ENCODE data around the gene NEAT1.

The NEAT1 gene

DNA sequence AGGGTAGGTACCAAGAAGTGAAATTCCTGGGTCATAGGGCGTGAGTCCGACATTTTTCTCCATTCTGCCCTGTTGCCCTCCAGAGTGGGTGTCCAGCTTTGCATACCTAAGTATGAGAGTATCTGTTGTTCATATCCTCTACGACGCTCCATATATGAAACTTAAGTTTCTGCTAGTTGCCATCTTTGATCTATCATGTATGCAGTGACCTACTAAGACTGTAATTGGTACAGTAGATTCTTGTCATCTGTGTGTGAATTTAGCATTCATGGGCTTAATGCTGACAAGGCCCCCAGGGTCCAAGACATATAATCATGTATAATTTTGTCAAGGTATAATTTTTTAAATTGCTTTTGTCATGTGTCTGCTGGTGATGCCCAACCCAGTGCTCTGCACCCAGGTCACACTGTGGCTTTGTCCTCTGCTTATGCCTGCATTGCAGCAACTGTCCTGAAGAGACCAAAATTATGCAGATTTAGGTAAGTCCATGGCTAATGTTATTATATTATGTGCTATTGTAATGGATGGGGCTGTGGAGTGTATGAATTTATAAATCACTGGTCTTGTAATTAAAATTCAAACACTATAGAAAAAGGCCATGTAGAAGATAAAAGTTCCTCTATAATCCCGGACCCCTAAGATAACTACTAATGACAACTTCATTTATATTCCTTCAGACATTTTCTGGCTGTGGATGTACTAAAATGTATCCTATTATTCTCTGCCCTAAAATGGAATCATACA, 12.2 kb downstream of the NEAT1 start:
- DNase-seq (ENCODE audit: extremely low read depth, low read depth) = no peak

DNA sequence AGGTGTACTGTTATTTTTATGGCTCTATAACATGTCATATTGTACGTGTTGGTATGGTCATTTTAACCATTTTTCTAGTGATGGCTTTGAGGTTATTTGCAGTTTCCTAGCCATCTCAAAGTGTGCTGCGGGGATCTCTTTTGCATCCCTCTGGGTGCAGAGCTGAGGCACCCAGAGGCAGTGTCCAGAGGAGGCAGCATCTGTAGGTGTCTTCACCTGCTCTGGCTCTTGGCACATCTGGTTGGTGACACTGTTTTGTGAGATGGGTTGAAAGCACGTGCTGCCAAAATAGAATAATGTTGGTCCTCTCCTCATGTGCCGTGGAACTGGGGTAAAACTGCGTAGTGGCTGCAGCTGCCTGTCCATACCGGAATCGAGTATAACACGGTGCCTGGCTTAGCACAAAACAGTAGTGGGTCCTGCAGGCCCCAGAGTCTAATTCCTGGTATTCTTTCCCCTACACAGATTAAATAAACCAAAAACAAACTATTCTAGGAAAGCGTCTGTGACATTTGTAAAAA, 12.9 kb downstream of the NEAT1 start:
- no peak for DNase-seq (ENCODE audit: extremely low read depth, low read depth)
- TF ChIP-seq, protein P1, sequence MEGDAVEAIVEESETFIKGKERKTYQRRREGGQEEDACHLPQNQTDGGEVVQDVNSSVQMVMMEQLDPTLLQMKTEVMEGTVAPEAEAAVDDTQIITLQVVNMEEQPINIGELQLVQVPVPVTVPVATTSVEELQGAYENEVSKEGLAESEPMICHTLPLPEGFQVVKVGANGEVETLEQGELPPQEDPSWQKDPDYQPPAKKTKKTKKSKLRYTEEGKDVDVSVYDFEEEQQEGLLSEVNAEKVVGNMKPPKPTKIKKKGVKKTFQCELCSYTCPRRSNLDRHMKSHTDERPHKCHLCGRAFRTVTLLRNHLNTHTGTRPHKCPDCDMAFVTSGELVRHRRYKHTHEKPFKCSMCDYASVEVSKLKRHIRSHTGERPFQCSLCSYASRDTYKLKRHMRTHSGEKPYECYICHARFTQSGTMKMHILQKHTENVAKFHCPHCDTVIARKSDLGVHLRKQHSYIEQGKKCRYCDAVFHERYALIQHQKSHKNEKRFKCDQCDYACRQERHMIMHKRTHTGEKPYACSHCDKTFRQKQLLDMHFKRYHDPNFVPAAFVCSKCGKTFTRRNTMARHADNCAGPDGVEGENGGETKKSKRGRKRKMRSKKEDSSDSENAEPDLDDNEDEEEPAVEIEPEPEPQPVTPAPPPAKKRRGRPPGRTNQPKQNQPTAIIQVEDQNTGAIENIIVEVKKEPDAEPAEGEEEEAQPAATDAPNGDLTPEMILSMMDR (IDR thresholded peaks at IDR 0.05; ENCODE audit: low read depth, low read length) = no peak

More for the DNA sequence above, 12.2 kb downstream of the NEAT1 start:
- TF ChIP-seq, protein P1 (IDR thresholded peaks at IDR 0.05; ENCODE audit: low read depth, low read length) = no peak

DNA sequence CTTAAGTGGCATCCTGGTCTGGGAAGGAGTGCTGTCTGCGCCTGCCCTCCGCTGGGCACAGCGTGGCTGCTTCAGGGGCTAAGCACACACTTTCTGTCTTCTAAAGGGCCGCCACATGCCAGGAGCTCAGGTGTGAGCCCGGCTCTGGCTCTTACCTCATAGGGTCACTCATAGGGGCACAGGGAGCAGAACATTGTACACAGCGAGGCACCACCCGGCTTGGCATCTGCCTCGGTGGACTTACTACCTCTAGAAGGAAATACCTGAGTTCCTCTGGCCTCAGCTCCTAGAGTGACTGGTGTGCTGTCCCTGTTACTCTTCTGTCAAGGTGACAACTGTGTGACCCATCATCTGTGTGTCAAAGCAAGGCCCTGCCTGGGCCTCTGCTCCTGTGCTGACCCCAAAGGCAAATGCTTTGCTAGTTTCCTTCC, 13.4 kb downstream of the NEAT1 start:
- TF ChIP-seq, protein P1 (IDR thresholded peaks at IDR 0.05; ENCODE audit: low read depth, low read length) = no peak
- DNase-seq (ENCODE audit: extremely low read depth, low read depth) = no peak

DNA sequence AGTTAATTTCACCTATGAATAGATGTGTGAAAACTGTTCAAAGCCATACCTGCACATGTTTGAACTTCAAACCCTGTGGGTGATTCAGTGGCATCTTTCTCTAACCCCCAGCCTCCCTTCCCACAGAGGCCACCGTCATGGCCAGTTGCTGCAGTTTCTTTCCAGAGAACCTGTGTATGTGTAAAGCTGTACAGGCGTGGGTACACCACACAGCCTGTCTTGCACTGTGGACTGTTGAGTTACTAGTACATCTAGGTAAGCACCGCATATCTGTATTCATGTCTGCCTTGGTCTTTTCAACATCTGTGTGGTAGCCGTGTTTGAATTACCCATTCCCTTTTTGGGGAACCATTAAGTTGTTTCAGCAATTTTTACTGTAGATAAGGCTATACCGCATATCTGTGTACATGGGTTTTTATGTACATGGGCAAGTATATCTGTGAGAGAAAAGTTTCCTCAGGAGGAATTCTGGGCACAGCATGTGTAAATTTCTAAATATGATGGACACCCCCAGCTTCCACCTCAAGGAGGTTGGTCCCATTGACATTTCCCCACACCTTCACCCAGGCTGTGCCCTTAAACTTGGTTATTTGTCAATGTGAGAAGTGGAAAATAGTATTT, 13.9 kb downstream of the NEAT1 start:
- TF ChIP-seq, protein P1 (IDR thresholded peaks at IDR 0.05; ENCODE audit: low read depth, low read length) = no peak
- DNase-seq (ENCODE audit: extremely low read depth, low read depth) = no peak

DNA sequence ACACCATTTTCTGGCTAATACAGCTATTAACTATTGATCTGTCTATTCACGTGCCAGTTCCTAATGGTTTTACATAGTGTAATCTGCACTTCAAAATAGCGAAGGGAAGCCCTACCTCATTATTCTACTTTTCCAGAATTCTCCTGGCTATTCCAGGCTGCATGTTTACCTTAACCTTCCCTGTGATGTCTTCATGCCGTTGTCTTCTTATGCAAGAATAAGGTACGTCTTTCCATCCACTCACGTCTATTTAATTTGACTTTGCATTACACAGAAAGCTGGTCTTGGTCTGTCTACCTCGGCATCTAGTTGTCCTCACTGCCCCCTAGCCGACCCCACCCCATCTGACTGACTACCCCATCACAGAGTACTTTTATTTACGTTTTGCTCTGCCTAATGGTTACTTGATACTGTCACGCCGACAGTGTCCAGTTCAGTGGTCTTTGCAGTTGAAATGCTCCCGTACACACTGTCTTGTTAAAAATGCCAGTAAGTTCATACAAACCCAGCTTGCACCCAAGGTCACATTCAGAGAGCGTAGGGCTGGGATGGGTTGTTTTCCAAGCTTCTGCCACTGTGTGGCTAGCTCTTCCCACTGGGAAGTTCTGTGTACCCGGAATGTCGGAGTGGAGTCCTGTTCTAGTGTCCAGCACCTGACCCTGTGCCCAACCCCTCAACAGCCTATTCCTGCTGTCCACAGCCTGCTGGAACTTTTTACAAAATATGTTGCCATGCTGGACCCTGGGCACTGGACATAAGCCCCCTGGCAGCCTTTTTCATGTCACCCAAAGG, 15.0 kb downstream of the NEAT1 start:
- TF ChIP-seq, protein P1 (IDR thresholded peaks at IDR 0.05; ENCODE audit: low read depth, low read length) = no peak
- no peak for DNase-seq (ENCODE audit: extremely low read depth, low read depth)

DNA sequence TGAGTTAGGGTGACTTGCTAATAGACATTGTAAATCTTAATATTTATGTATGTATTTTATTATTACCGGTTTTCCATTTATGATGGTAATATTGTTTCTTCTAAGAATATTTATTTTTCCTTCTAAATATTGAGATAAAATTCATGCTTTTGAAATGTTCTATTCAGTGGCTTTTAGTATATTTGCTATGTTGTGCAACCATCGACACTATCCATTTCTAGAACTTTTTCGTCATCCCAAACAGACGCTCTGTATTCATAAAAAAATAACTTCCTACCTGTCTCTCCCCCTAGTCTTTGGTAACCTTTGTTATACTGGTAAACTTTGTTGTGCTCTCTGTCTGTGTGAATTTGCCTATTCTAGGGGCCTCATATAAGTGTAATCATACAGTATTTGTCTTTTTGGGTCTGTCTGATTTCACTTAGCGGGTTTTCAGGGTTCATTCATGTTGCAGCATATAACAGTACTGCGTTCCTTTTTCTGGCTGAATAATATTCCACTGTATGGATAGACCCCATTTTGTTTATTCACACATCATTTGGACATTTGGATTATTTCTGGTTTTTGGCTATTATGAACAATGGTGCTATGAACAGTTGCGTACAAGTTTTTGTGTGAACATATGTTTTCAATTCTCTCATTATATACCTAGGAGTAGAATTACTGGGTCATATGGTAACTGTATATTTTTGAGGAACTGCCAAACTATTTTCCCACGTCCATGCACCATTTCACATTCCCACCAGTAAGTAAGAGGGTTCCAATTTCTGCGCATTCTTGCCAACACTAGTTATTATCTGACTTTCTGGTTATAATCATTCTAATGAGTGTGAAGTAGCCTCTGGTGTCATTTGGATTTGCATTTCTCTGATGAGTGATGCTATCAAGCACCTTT, 15.9 kb downstream of the NEAT1 start:
- TF ChIP-seq, protein P1 (IDR thresholded peaks at IDR 0.05; ENCODE audit: low read depth, low read length) = no peak
- DNase-seq (ENCODE audit: extremely low read depth, low read depth) = no peak

All from AG09319 (cell line).